Sigmoid colon (tissue), 4 donors: ENCODE results near the gene BMP8B.

Source experiments
- CTCF ChIP-seq, 4 experiments: fragments of 450-650 bp in 3 of 4; fragments of 200-600 bp in 1 of 4; IDR thresholded peaks; one replicate each; pipeline ENCODE4 v1.5.1; 2016 to 2019; ENCODE audit warnings: antibody characterized with exemption in 4 of 4, mild to moderate bottlenecking in 3 of 4, moderate library complexity in 2 of 4
- EP300 ChIP-seq, 4 donors: sonication (generic); formaldehyde crosslinking; IDR thresholded peaks; one replicate each; pipeline ENCODE4 v1.6.1; 2017; ENCODE audit warnings: antibody characterized with exemption in 4 of 4
- POLR2A ChIP-seq, 2 donors: fragments of 450-650 bp; IDR thresholded peaks; one replicate each; pipeline ENCODE4 v1.6.1; 2016; ENCODE audit warnings: antibody characterized with exemption in 2 of 2, mild to moderate bottlenecking in 2 of 2, moderate library complexity in 2 of 2
- POLR2AphosphoS5 ChIP-seq, 4 donors: sonication (generic); formaldehyde crosslinking; IDR thresholded peaks; one replicate each; pipeline ENCODE4 v1.6.1; 2017; ENCODE audit warnings: antibody characterized with exemption in 4 of 4

DNA sequence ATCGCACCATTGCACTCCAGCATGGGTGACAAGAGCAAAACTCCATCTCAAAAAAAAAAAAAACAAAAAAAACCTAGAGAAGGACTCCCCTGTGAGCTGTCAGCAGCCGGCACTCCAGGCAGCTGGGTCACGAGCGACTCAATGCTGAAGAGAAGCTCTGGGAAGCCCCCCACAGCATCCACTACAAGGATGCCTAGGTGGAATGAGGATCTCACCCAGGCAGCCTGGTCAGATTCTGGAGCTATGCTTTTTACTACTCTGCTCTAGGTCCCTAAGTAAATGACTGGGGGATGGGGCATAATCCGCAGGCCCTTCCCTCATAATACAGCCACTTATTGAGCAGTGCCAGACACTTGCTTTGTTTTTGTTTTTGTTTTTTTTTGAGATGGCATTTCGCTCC is 6.6 kb downstream of the BMP8B start:
- TF ChIP-seq POLR2A (IDR thresholded peaks at IDR 0.05): no peak
- no peak for TF ChIP-seq CTCF (IDR thresholded peaks at IDR 0.05)
- TF ChIP-seq EP300 (IDR thresholded peaks at IDR 0.05): no peak
- no peak for TF ChIP-seq POLR2AphosphoS5 (IDR thresholded peaks at IDR 0.05)
